ENCODE data around the gene TBC1D32.
"Not testable (repeated sequence)": the region's sequence is repeated elsewhere in the genome, so short reads cannot be mapped to it uniquely, and the experiment has no call there.

TBC1D32 gene

DNA sequence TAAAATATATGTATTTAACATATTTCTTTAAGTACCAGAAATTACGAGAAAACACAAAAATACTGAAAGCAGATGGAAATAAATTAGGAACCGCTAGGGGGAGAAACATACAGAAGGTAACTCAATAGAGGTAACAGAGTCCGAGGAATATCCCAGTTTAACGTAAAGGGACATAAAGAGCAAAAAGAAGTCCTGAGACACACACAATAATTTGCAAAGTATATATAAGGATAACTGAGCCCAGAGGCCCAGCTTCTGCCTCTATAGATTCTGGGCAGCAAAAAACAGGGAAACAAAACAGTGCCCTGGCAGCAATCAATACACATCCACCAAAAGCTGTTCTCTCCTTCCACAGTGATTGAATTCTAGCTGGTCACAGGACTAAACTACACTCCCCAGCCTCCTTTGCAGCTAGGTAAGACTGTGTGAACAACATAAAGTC lies 15.1 kb downstream of the TBC1D32 start:
- DNase-seq, result no peak

DNA sequence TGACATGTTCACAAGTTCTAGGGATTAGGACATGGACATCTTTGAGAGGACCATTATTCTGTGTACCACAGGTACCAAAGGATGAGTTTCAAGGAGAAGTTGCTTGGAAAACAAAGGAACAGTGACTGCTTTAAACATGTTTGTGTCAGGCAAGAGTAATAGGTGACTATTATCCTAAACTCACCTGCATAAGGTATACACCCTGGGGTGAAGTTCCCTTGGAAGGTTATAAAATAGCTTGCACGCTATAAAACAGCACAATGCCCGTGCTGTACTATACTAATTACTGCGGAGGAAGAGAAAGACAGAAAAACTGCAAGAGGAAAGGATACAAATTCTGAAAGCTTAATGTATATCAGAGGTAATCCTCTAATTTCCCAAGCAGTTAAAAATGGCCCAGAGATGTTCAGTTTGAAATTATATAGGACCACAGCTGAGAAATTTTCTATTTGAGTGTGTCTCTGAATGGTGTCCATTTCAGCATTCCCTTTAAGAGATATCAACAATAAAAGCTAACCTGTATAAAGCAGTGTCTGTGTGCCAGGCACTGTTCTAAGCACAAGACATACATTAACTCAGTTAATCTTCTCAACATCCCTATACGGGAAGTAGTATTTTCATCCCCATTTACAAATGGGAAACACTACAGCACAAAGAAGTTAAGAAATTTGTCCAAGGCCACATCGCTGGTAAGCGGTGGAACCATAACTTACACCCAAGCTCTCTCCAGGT lies 19.7 kb downstream of the TBC1D32 start:
- DNase-seq, result no peak

DNA sequence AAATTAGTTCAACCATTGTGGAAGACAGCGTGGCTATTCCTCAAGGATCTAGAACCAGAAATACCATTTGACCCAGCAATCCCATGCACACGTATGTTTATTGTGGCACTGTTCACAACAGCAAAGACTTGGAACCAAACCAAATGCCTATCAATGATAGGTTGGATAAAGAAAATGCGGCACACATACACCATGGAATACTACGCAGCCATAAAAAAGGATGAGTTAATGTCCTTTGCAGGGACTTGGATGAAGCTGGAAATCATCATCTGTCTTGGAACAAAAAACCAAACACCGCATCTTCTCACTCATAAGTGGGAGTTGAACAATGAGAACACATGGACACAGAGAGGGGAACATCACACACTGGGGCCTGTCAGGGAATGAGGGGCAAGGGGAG lies 22.5 kb downstream of the TBC1D32 start:
- not testable (repeated sequence) for DNase-seq

DNA sequence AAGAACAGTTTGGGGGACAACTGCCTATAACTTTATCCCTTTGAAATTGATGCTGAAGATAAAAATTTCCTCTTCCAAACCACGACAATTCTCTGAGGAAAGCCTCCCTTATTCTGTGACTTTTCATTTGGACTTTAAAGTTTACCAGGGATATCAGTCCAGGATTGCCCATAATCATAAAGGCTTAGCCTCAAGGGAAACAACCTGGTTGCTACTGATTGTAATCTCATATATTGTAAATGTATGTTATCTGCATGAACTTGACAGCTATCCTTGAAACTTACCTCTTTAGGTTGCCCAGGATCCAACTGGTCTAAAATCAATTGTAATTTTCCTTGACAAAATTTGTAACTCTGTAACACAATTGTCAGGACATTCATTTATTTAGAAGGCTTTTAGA lies 23.8 kb downstream of the TBC1D32 start:
- no peak for DNase-seq

DNA sequence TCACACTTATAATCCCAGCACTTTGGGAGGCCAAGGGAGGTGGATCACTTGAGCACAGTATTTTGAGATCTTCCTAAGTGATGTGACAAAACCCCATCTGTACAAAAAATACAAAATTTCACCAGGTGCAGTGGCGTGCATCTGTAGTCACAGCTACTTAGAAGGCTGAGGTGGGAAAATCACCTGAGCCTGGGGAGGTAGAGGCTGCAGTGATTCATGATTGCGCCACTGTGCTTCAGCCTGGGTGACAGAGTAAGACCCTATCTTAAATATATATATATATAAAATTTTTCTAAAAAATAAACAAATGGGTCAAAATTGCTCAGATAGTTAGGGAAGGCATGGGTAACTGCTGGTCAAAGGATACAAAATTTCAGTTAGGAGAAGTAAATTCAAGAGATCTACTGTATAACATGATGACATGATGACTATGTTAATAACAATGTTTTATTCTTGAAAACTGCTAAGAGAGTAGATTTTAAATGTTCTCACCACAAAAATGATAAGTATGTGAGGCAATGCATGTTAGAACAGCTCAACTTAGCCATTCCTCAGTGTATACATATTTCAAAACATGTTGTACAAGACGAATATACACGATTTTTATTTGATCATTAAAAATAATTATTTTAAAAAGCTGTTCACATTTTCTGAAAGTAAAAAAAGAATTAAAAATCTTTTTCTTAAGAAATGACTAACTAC lies 24.4 kb downstream of the TBC1D32 start:
- DNase-seq, result no peak

DNA sequence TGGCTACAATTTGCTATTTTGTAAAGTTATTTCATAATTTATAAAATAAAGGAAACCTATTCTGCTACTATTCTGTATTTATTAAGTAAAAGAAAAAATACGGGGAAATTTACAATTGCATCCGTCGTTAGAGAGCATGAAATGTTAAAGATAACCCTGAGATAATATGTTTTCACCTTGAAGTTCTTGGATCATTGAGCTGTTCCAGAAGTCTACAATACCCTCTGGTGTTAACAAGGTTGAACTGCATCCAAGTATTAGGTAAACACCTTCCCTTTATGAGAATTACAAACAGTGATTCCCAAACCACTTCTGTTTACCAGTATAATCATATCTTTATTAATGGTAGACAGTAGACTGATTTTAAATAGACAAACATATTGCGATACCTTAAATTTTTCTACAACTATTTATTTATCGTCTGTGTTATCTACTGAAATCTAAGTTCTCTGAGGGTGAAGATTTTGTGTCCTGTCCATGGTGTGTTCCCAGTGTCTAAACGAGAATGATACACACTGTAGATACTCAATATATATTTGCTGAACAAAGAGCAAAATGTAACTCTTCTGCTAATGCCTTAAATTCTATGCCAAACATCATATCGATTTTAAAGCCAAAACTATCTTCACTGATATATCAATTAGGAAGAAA lies 28.2 kb downstream of the TBC1D32 start:
- no peak for DNase-seq

DNA sequence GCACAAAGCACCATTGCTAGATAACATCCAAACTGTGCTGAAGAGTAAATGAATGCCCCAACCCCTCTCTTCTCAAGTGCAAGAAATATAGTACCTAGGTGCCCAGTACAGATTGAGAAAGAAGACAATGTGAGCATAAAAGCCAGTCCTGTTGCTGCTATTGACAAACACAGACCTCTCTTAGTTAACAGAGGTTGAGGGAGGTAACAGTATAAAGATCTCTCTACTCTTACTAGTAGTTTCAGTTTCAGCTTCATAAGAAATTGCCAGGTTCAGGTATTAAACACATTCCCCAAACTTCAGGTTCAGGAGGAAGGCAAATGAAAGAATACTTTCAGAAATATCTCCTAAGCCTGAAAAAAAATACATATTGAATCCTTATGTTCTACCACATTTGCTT lies 31.4 kb downstream of the TBC1D32 start:
- no peak for DNase-seq

DNA sequence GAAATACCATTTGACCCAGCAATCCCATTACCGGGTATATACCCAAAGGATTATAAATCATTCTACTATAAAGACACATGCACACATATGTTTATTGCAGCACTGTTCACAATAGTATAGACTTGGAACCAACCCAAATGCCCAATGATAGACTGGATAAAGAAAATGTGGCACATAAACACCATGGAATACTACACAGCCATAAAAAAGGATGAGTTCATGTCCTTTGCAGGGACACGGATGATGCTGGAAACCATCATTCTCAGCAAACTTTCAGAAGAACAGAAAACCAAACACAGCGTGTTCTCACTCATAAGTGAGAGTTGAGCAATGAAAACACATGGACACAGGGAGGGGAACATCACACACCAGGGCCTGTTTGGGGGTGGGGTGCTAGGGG lies 33.1 kb downstream of the TBC1D32 start:
- DNase-seq, result not testable (repeated sequence)

DNA sequence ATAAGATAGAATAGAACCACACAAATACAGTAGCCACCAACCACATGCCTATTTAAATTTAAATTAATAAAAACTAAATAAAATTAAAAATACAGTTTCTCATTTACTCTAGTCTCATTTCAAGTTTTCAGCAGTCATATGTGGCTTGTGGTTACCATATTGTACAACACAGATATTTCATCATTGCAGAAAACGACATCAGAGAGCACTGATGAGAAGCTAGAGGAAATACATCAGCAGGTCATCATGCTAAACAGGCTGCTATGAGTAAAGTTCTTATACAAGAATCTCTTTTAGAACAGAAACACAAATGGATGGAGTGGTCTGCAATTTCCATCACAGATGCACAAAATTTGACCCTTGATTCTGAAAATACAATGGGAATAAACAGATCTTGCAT lies 36.6 kb downstream of the TBC1D32 start:
- DNase-seq, result no peak

DNA sequence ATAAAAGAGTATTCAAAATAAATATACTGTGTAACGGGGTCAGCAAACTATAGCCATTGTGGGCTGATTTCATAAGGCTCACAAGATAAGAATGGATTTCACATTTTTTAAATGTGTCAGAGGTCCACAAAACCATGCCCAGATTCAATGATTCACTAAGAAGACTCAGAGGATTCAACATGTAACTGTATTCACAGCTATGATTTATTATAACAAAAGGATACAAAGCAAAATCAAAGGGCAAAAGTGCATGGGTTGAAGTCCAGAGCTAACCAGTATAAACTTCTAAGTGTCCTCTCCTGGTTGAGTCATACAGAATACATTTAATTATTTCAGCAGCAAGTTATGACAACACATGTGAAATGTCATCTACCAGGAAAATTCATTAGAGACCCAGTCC lies 49.2 kb downstream of the TBC1D32 start:
- no peak for DNase-seq

DNA sequence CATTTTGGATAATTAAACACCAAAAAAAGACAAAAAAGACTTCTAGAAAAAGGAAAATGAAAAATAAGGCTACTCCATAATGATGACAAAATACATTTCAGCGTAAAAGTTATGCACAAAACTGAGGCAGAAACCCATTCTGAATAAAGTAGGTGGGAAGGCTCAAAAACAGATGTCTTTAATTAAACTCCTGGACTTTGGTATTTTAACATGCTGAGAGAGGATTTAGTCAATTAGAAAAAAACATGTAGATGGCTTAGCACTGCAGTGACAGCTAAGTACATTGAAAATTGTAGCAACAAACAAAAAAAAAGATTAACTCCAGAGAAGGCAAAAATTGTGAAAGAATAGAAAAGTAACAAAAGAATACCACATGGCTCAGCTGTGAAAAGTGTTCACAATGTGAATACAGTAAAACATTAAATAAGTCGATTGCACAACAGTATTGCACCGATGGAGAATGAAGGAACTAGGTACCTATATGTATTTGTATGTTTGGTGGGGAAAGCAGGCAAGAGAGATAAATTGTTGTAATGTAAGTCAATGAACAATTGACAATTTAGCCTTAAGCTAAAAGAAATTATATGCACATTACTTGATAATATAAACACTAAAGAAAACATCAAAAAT lies 59.5 kb downstream of the TBC1D32 start:
- DNase-seq, result no peak

DNA sequence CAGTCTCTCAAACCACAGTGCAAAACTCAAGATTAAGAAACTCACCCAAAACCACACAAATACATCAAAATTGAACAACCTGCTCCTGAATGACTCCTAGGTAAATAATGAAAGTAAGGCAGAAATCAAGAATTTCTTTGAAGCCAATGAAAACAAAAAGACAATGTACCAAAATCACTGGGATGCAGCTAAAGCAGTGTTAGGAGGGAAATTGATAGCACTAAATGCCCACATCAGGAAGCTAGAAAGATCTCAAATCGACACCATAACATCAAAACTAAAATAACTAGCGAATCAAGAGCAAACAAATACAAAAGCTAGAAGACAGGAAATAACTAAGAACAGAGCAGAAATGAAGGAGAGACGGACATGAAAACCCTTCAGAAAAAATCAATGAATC lies 70.5 kb downstream of the TBC1D32 start:
- DNase-seq, result no peak

DNA sequence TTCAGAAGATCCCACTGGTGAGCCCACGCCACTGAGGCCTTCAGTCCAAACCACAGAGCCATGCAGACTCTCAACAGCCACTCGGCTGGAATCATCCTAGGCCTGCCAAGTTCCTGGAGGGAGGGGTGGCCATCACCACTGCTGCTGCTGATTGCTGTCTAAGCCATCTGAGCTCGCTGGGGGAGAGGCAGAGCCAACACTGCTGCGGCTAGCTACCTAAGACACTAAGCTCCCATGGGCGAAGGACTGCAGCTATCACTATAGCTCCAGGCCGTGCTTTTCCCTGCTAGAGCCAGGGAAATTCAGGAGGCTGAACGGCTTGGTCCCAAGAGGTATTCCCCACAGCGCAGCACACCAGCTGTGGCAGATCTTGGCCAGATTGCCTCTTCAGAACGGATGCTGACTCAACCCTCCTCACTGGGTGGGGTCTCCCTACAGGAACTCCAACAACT lies 73.6 kb downstream of the TBC1D32 start:
- no peak for DNase-seq

DNA sequence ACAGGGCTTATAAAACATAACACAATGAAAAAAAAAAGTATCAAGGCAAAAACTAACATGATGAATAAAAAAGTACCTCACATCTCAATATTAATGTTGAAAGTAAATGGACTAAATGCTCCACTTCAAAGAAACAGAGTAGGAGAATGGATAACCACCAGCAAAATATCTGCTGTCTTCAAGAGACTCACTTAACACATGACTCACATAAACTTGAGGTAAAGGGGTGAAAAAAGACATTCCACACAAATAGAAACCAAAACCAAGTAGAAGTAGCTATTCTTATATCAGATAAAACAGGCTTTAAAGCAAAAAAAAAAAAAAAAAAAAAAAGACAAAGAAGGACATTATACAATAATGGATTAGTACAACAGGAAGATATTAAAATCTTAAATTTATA lies 86.9 kb downstream of the TBC1D32 start:
- no peak for DNase-seq

DNA sequence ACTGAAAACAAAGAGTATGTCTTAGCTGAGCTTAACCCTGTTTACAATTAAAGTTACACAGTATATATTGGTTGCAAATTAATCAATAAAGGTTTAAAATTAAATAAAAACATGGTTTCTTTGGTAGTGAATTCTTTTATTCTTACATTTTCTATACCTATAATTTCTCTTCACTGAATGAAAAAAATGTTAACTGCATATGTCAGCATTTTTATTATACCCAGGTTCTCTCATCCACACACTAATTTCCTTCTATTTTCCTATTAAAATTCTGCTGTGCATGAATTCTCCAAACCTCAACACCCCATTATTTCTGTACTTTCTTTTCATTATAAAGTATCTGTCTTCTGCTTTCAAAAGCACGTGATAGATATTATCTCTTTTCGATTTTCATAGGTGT lies 91.9 kb downstream of the TBC1D32 start:
- DNase-seq, result no peak

DNA sequence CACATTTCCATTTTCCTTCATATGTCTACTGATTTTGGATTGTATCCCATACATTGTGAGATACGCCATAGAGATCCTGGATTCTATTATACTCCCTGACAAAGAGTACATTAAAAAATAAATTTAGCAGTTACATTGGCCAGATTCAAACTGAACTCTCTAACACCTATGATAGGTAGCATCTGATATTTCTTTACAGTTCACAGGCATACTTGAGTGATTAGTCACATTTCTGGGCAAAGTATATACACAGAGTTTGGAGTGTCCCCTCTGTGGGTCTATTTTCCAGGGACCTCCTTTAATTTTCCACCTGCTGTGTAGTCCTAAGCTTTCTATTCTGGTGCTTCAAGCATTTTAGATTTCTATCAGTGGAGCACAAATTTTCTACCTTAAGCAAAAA lies 96.4 kb downstream of the TBC1D32 start:
- no peak for DNase-seq

DNA sequence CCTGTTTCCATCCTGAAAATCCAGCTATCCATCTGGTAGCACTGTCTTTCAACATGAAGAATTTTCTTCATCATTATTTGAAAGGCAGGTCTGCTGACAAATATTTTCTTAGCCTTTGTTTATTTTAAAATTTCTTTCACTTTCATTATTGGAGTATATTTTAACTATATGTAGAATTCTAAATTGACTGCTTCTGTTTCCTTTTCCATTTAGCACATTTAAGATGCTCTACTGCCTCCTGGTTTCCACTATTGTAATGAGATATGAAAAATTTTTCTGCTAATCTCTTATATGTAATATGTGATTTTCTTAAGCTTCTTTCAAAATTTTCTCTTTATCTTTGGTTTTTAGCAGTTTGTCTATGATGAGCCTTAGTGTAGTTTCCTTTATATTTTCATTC lies 97.3 kb downstream of the TBC1D32 start:
- DNase-seq, result no peak

DNA sequence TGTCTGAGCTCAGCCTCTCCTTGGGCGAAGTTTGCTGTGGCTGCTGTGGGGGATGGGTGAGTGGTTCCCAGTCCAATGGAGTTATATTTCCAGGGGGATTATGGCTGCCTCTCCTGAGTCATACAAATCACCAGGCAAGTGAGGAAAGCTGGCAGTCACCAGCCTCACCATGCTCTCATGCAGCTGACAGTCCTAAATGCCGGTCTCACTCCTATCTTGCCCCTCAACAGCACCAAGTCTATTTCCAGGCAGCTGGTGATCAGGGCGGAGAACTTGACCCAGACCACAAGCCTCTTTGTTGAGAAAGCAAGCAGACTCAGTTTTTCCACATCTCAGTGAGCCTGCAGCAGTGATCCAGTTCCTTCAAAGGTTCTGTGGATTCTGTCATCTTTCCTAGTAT lies 98.9 kb downstream of the TBC1D32 start:
- DNase-seq, result no peak

DNA sequence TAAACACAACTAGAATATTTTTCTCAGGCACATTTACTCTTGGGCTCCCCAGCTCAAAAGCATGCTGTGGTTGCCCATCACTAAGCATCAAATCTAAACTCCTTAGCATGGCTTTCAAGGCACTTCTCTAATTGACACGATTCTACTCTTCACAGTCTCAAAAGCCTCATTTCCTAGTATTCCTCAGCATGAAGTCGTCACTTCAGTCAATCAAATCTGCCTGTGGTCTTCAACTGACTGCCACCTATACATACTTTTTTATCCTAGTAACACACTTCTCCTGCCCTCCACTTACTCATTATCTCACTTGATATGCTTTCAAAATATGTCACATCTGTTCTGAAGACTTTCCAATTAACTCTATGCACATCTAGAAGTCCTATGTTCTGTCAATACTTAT lies 110.3 kb downstream of the TBC1D32 start:
- DNase-seq, result no peak

DNA sequence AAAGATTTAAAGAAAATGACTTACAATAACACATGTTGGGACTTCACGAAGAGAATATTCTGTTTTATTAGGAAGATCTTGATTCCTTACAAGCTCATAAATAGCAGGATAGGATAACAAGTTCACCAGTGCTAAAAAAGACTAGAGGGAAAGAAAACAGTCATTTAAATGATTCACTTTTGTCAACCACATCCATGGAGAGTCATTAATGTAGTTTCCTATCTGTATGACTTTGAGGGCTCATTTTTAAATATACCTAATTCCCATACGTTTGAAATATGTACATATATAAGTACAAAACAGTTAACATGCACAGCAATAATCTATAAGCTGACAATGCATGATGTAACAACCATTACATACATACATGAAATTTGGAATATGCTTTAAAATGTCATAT lies 111.1 kb downstream of the TBC1D32 start:
- no peak for DNase-seq

DNA sequence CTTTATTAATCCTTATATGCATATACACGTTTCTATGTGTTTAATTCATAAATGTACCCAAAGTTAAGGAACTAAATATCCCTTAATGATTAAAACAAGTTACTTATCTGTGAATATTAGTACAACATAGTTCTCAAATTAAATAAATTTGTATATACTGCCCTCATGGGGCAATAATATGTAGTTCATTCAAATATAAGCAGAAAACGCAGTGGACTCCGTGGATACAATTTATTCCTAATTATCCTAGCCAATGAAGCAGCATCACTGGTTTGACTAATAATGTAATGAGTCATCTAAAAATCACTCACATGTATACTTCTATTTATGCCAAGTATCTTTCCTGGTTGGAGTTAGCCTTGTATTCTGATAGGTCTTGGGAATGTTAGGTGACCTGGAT lies 111.6 kb downstream of the TBC1D32 start:
- no peak for DNase-seq

DNA sequence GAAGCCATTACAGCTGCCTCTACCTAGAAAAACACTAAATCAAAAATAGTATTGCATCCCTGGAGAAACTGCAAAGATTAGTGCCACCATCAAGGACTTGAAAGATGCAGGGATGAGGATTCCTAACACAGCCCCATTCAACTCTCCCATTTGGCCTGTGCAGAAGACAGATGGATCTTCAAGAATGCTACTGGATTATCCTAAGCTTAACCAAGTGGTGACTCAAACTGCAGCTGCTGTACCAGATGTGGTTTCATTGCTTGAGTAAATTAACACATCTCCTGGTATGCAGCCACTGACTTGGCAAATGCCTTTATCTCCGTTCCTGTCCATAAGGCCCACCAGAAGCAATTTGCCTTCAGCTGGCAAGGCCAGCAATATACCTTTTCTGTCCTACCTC lies 117.4 kb downstream of the TBC1D32 start:
- no peak for DNase-seq

DNA sequence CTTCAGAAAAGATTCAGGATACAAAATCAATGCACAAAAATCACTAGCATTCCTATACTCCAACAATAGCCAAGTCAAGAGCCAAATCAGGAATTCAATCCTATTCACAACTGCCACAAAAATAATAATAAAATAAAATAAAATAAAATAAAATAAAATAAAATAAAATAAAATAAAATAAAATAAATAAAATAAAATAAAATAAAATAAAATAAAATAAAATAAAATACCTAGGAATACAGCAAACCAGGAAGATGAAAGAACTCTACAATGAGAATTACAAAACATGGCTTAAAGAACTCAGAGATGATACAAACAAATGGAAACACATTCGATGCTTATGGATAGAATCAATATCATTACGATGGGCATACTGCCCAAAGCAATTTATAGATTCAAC lies 120.9 kb downstream of the TBC1D32 start:
- not testable (repeated sequence) for DNase-seq

DNA sequence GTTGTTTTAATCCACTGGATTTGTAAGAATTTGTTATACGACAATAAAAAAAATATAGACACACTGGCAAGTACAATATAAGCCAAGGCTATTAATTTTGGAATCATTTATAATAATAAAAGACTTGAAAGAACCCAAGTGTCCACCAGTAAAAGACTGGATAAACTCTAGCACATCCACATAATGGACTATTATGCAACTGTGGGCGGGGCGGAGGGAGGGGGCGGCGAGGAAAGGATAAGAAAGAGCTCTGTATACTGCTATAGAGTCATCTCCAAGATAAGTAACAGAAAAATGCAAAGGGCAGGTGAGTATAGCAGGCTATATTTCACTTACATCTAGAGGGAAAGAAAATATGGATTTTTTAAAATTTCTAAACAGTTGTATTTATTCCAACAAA lies 123.3 kb downstream of the TBC1D32 start:
- DNase-seq, result no peak

Measured in stimulated activated CD4-positive, alpha-beta T cell treated with anti-CD3 and anti-CD28 coated beads, Interleukin-4, amount 100 ng/mL, for 4 hours (primary cell).